Rectal smooth muscle tissue (tissue), 1 donor: Measurements from ENCODE around the gene NBPF3.
"Not testable (repeated sequence)": the region's sequence is repeated elsewhere in the genome, so short reads cannot be mapped to it uniquely, and the experiment has no call there.

ENCODE experiments used
- H3K27ac ChIP-seq: one replicate; pipeline ENCODE4 v1.7.0; 2013; ENCODE audit warnings: low read depth, low read length, inconsistent platforms
- H3K27me3 ChIP-seq: one replicate; pipeline ENCODE4 v1.7.0; 2013; ENCODE audit warnings: low read length; ENCODE audit not compliant: control insufficient read depth, insufficient read depth
- H3K36me3 ChIP-seq: one replicate; pipeline ENCODE4 v1.7.0; 2013; ENCODE audit warnings: low read length; ENCODE audit not compliant: control insufficient read depth, insufficient read depth
- H3K4me1 ChIP-seq: one replicate; pipeline ENCODE4 v1.7.0; 2013; ENCODE audit warnings: low read length; ENCODE audit not compliant: control insufficient read depth, insufficient read depth
- H3K4me3 ChIP-seq: one replicate; pipeline ENCODE4 v1.7.0; 2013; ENCODE audit warnings: low read length
- H3K9ac ChIP-seq: one replicate; pipeline ENCODE4 v1.7.0; 2013; ENCODE audit warnings: low read length

Gene NBPF3

GRCh38 chr1:21519486-21520070 is 79.6 kb downstream of the NBPF3 start:
- not testable (repeated sequence) for H3K4me3 ChIP-seq, H3K4me1 ChIP-seq, H3K36me3 ChIP-seq, H3K9ac ChIP-seq, H3K27ac ChIP-seq, H3K27me3 ChIP-seq

- Histone ChIP-seq H3K36me3 (no peaks in the 10 kb centered on the region), H3K4me1 (no peaks in the 10 kb centered on the region), H3K27me3 (no peaks in the 10 kb centered on the region), H3K4me3 (no peak overlapping the region), H3K27ac (no peak overlapping the region), H3K9ac (no peak overlapping the region)
Observed at GRCh38 chr1:21520899-21521716, 81.2 kb downstream of the NBPF3 start.

GRCh38 chr1:21521717-21522060 is 81.8 kb downstream of the NBPF3 start:
- Histone ChIP-seq H3K27ac (no peak overlapping the region), H3K9ac (no peak overlapping the region), H3K36me3 (no peaks in the 10 kb centered on the region), H3K27me3 (no peaks in the 10 kb centered on the region), H3K4me1 (no peaks in the 10 kb centered on the region), H3K4me3 (no peak overlapping the region)

- Histone ChIP-seq H3K4me3 (no peak overlapping the region), H3K36me3 (no peaks in the 10 kb centered on the region), H3K4me1 (no peaks in the 10 kb centered on the region), H3K27me3 (no peaks in the 10 kb centered on the region), H3K27ac (no peak overlapping the region), H3K9ac (no peak overlapping the region)
Observed at GRCh38 chr1:21522525-21523038, 82.6 kb downstream of the NBPF3 start.

- no peaks in the 10 kb centered on the region for H3K36me3 ChIP-seq
- no peak overlapping the region for H3K27ac ChIP-seq
- H3K27me3 ChIP-seq, result no peaks in the 10 kb centered on the region
- no peaks in the 10 kb centered on the region for H3K4me1 ChIP-seq
- H3K9ac ChIP-seq, result no peak overlapping the region
- H3K4me3 ChIP-seq, result no peak overlapping the region
Observed at GRCh38 chr1:21523297-21523813, 83.4 kb downstream of the NBPF3 start.

GRCh38 chr1:21524220-21524619 is 84.3 kb downstream of the NBPF3 start:
- Histone ChIP-seq H3K27me3 (no peaks in the 10 kb centered on the region), H3K27ac (no peak overlapping the region), H3K36me3 (no peaks in the 10 kb centered on the region), H3K4me3 (no peak overlapping the region), H3K4me1 (no peaks in the 10 kb centered on the region), H3K9ac (no peak overlapping the region)

GRCh38 chr1:21524686-21525339 is 84.9 kb downstream of the NBPF3 start:
- H3K27ac ChIP-seq, result no peak overlapping the region
- no peak overlapping the region for H3K9ac ChIP-seq
- H3K4me3 ChIP-seq, result no peak overlapping the region
- H3K27me3 ChIP-seq, result no peaks in the 10 kb centered on the region
- H3K36me3 ChIP-seq, result no peaks in the 10 kb centered on the region
- no peaks in the 10 kb centered on the region for H3K4me1 ChIP-seq

- Histone ChIP-seq H3K27ac (no peak overlapping the region), H3K9ac (no peak overlapping the region)
Observed at GRCh38 chr1:21525340-21525717, 85.4 kb downstream of the NBPF3 start.

GRCh38 chr1:21526441-21526840 is 86.5 kb downstream of the NBPF3 start:
- no peak overlapping the region for H3K27ac ChIP-seq
- H3K4me1 ChIP-seq, result no peaks in the 10 kb centered on the region
- H3K27me3 ChIP-seq, result no peaks in the 10 kb centered on the region
- H3K9ac ChIP-seq, result no peak overlapping the region
- H3K4me3 ChIP-seq, result no peak overlapping the region
- H3K36me3 ChIP-seq, result no peaks in the 10 kb centered on the region

More at GRCh38 chr1:21525340-21525717, 85.4 kb downstream of the NBPF3 start:
- Histone ChIP-seq H3K4me1 (no peaks in the 10 kb centered on the region), H3K36me3 (no peaks in the 10 kb centered on the region), H3K4me3 (no peak overlapping the region), H3K27me3 (no peaks in the 10 kb centered on the region)

- Histone ChIP-seq H3K4me3 (no peak overlapping the region), H3K27ac (no peak overlapping the region), H3K9ac (no peak overlapping the region), H3K36me3 (no peaks in the 10 kb centered on the region), H3K4me1 (no peaks in the 10 kb centered on the region), H3K27me3 (no peaks in the 10 kb centered on the region)
Observed at GRCh38 chr1:21530368-21531016, 90.6 kb downstream of the NBPF3 start.

GRCh38 chr1:21531241-21531640 is 91.3 kb downstream of the NBPF3 start:
- Histone ChIP-seq H3K27ac (no peak overlapping the region), H3K4me1 (no peaks in the 10 kb centered on the region), H3K4me3 (no peak overlapping the region), H3K27me3 (no peaks in the 10 kb centered on the region), H3K36me3 (no peaks in the 10 kb centered on the region), H3K9ac (no peak overlapping the region)

- Histone ChIP-seq H3K27me3 (no peaks in the 10 kb centered on the region), H3K4me1 (no peaks in the 10 kb centered on the region), H3K27ac (no peak overlapping the region), H3K4me3 (no peak overlapping the region), H3K36me3 (no peaks in the 10 kb centered on the region), H3K9ac (no peak overlapping the region)
Observed at GRCh38 chr1:21532496-21532895, 92.6 kb downstream of the NBPF3 start.
